DOHH2 (cell line): ENCODE data around the gene DAO.

ENCODE experiments used
- CTCF ChIP-seq: fragments of 200-600 bp; sonication (generic); IDR thresholded peaks from one replicate; pipeline ENCODE4 v1.5.1; 2014; ENCODE audit warnings: antibody characterized with exemption, mild to moderate bottlenecking, low read depth, low read length; ENCODE audit not compliant: poor library complexity, severe bottlenecking
- EZH2phosphoT487 ChIP-seq: fragments of 200-600 bp; sonication (generic); IDR thresholded peaks from 2 replicates; pipeline ENCODE4 v1.6.1; 2017; ENCODE audit warnings: borderline replicate concordance, mild to moderate bottlenecking, antibody characterized with exemption, low read length, moderate library complexity, mixed read lengths

GRCh38 chr12:108833355-108833733, 46.5 kb upstream of the DAO start:
- TF ChIP-seq CTCF: no peak
- TF ChIP-seq EZH2phosphoT487: no peak
